Muscle layer of colon (tissue), 2 donors: ENCODE results near the gene S100A12.

Experiments used
- H3K27ac ChIP-seq: one replicate; pipeline ENCODE4 v1.7.0; 2013; ENCODE audit warnings: low read depth, mild to moderate bottlenecking, low read length, moderate library complexity
- H3K27me3 ChIP-seq, 2 donors: one replicate each; pipeline ENCODE4 v1.7.0; 2013; ENCODE audit warnings: low read length in 2 of 2, mild to moderate bottlenecking in 2 of 2; ENCODE audit not compliant: insufficient read depth in 2 of 2, control insufficient read depth in 1 of 2
- H3K36me3 ChIP-seq: one replicate; pipeline ENCODE4 v1.7.0; 2013; ENCODE audit warnings: mild to moderate bottlenecking, low read length; ENCODE audit not compliant: insufficient read depth
- H3K4me1 ChIP-seq: one replicate; pipeline ENCODE4 v1.7.0; 2013; ENCODE audit warnings: mild to moderate bottlenecking, low read length; ENCODE audit not compliant: insufficient read depth
- H3K4me3 ChIP-seq, 2 donors: one replicate each; pipeline ENCODE4 v1.7.0; 2013; ENCODE audit warnings: low read length in 2 of 2, low read depth in 1 of 2, mild to moderate bottlenecking in 1 of 2, moderate library complexity in 1 of 2
- H3K9ac ChIP-seq: one replicate; pipeline ENCODE4 v1.7.0; 2013; ENCODE audit warnings: low read length
- H3K9me3 ChIP-seq: one replicate; pipeline ENCODE4 v1.7.0; 2013; ENCODE audit warnings: mild to moderate bottlenecking, low read length
- donor health status: abdominal sarcoma.
- donor health status: Adenocarcinoma of cecum.

The S100A12 gene

DNA sequence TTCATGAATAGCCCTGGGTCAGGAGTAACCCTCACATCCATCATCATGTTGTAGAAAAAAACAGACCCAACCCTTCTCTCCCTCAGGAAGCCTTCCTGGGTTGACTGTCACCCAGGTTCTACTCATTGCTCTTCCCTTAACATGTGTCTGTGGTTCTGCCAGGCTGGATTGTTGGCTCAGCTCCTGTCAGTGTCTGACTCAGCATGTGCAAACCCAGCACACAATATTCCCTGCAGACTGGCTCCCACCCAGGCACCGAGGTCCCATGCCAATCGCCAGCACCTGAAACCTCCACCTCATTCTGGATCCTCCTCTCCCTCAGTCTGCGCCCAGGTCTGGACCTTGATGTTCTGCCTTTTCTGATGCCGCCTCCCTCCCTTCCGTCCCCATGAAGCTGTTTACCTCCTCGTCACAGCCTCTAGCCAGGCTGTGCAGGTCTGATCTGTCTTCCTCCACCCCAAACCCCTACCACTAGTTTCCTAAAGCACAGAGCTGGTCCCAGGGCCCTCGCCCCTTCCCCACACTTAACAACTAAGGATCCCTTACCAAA, 19.8 kb upstream of the S100A12 start:
- H3K9me3 ChIP-seq = no peaks in the 10 kb centered on the region
- no peak overlapping the region for H3K4me3 ChIP-seq
- H3K9ac ChIP-seq = no peak overlapping the region
- H3K36me3 ChIP-seq = no peaks in the 10 kb centered on the region
- no peaks in the 10 kb centered on the region for H3K4me1 ChIP-seq
- H3K27ac ChIP-seq = no peak overlapping the region
- H3K27me3 ChIP-seq = no peaks in the 10 kb centered on the region

DNA sequence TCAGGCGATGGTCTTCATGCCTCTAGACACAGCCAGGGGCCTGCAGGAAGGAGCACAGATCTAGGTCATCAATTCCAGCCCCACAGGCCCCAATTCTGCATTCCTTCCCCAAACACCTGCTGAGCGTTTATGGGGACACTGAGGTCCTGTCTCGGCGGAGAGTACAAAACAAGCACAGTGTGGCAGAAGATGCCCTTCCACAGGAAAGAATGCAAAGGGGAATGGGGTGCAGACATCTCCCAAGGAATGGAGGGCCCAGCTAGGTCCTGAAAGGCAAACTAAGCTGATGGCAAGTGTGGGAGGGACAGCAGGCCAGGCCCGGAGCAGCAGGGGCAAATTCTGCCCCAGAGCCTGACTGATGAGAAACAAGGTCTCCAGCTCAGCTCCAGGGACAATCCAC, 19.0 kb upstream of the S100A12 start:
- no peak overlapping the region for H3K27ac ChIP-seq
- H3K4me3 ChIP-seq = no peak overlapping the region
- H3K36me3 ChIP-seq = no peaks in the 10 kb centered on the region

DNA sequence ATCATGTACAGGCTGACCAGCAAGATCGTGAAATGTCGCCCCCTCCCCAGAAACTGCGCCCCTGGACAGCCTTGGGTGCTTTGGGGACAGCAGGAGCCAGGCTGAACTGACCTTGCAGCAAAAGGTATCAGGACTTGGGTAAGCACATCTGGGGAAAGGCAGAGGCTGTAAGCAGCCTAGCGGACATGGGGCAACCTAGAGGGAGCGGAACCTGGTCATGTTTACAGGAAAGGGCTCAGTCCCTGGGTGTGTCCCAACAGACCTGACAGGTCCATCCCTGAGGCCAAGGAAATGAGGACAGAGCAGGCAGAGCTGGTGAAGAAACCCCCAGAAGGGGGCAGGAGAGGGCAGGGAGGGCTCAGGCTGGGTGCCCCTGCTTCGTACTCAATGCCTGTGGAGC, 18.5 kb upstream of the S100A12 start:
- no peak overlapping the region for H3K4me3 ChIP-seq
- H3K9me3 ChIP-seq = no peaks in the 10 kb centered on the region
- H3K27ac ChIP-seq = no peak overlapping the region
- H3K36me3 ChIP-seq = no peaks in the 10 kb centered on the region
- H3K9ac ChIP-seq = no peak overlapping the region
- no peaks in the 10 kb centered on the region for H3K27me3 ChIP-seq
- no peaks in the 10 kb centered on the region for H3K4me1 ChIP-seq

More for the DNA sequence above, 19.0 kb upstream of the S100A12 start:
- Histone ChIP-seq H3K9ac (no peak overlapping the region), H3K4me1 (no peaks in the 10 kb centered on the region), H3K9me3 (no peaks in the 10 kb centered on the region), H3K27me3 (no peaks in the 10 kb centered on the region)

DNA sequence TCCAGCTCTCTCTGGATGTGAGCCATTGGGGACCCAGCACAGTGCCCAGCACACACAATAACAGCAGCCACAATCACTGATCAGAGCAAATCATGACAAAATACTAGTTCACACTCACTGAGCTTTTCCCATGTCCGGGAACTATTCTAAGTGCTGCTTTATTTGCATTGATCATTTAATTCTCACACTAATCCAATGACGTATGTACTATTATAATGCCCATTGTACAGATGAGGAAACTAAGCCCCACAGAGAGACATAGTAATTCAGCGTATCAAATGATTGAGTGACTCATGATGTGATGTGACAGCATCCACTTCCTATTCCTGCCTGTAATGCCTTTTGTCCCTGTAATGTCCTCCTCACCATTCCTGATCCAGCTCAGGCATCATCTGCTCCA, 17.4 kb upstream of the S100A12 start:
- no peaks in the 10 kb centered on the region for H3K9me3 ChIP-seq
- no peaks in the 10 kb centered on the region for H3K4me1 ChIP-seq
- H3K27me3 ChIP-seq = no peaks in the 10 kb centered on the region
- no peak overlapping the region for H3K9ac ChIP-seq
- H3K27ac ChIP-seq = no peak overlapping the region
- no peak overlapping the region for H3K4me3 ChIP-seq
- H3K36me3 ChIP-seq = no peaks in the 10 kb centered on the region

DNA sequence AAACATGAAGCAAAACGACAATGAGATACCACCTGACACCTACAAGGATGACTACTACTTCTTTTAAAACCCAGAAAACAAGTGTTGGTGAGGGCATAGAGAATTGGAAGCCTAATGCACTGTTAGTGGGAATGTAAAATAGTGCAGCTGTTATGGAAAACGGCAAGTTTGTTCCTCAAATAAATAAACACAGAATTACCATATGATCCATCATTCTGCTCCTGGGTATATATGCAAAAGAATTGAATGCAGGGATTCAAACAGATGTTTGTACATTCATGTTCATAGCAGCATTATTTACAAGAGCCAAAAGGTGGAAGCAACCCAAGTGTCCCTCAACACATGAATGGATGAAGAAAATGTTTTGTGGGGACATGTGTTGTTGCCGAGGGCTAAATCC, 16.8 kb upstream of the S100A12 start:
- H3K4me1 ChIP-seq = no peaks in the 10 kb centered on the region
- H3K9me3 ChIP-seq = no peaks in the 10 kb centered on the region
- H3K27ac ChIP-seq = no peak overlapping the region
- no peak overlapping the region for H3K9ac ChIP-seq
- no peak overlapping the region for H3K4me3 ChIP-seq
- no peaks in the 10 kb centered on the region for H3K36me3 ChIP-seq
- H3K27me3 ChIP-seq = no peaks in the 10 kb centered on the region

DNA sequence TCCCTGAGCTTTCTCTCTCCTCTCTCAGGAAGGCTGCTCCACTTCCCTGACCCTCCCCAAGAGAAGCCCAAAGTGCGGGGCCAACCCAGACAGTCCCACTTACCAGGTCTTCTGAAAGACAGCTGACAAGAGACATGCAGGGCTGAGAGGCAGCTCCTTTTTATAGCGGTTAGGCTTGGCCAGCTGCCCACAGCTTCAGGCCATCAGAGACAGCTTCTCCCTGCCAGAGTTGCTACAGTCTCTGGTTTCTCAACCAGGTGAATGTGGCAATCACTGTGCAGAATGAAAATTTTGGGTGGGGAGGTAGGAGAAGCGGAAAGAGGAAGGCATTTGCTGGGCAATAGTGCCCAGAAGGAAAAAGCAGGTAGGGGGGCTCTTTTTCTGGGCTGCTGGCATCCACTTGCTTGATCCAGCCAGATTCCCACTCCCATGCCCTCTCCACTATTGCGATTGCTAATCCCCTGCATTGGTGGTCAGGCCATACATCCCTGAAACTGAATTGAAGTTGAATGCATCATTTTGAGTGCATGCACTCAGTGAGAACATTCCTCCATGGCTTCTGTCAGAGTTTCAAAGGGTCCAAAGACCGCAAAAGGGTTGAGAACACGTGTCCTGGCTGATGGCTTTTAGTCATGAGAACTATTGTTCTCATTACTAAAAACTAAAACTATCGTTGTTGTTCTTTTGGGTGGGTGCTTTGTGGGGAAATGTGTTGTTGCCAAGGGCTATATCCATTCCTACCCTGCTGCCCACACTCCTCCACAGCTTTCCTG, 15.7 kb upstream of the S100A12 start, which contains the start of gene S100A8:
Gene S100A8, minus strand, starts transcription at position 136 of the 773 bp plus-strand sequence. CDS start 538 bp downstream, outside the sequence.
- no peaks in the 10 kb centered on the region for H3K27me3 ChIP-seq
- no peak within 1 kb of the TSS for H3K9ac ChIP-seq
- no peak within 1 kb of the TSS for H3K27ac ChIP-seq
- H3K36me3 ChIP-seq = no peaks in the 10 kb centered on the region
- no peaks in the 10 kb centered on the region for H3K9me3 ChIP-seq
- no peak within 1 kb of the TSS for H3K4me3 ChIP-seq
- no peaks in the 10 kb centered on the region for H3K4me1 ChIP-seq

DNA sequence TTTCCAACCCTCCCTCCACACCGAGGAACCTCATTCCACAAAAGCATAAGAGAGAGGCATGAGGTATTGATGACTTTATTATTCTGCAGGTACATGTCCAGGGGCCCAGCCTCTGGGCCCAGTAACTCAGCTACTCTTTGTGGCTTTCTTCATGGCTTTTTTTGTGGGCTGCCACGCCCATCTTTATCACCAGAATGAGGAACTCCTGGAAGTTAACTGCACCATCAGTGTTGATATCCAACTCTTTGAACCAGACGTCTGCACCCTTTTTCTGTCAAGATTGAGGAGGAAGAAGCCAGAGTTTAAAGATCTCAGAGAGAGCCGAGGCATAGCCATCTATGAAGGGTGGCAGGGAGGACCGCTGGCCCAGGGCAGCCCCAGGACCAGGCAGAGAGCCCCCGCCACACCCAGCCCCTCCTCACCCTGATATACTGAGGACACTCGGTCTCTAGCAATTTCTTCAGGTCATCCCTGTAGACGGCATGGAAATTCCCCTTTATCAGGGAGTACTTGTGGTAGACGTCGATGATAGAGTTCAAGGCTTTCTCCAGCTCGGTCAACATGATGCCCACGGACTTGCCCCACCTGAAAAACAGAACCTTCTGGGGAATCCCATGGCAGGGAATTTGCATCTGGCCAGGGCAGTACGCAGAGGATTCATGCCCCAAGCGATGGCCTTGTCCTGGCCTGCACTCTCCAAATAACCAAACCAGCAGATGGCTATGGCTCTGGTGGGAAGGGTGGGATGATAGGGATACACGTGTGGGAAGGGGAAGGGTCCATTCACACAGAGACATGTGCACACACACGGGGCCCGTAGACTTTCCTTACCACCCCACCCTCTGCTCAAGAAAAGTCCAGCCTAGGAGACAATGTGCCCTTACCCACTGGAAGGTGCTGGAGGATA, 14.8 kb upstream of the S100A12 start:
- no peak overlapping the region for H3K9ac ChIP-seq
- H3K36me3 ChIP-seq = no peaks in the 10 kb centered on the region
- H3K4me3 ChIP-seq = no peak overlapping the region
- H3K27me3 ChIP-seq = no peaks in the 10 kb centered on the region
- H3K4me1 ChIP-seq = no peaks in the 10 kb centered on the region
- no peaks in the 10 kb centered on the region for H3K9me3 ChIP-seq
- H3K27ac ChIP-seq = no peak overlapping the region

DNA sequence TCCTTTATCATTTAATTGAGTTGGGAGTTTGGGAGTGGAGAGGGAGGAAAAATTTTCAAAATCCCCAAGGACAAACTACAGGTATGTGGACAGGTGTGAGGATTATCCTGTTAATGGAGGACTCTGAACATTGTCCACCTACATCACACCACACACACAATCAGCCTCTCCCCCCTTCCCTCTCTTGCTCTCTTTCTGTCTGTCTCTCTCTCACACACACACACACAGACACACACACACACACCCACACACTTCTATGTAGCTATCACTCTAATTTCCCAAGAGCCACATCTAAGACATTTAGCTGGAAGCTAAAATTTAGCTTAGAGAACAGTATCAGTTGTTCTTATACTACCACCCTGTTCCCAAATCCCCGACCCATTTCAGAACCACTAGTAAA, 14.0 kb upstream of the S100A12 start:
- no peaks in the 10 kb centered on the region for H3K4me1 ChIP-seq
- no peaks in the 10 kb centered on the region for H3K9me3 ChIP-seq
- H3K27me3 ChIP-seq = no peaks in the 10 kb centered on the region
- H3K4me3 ChIP-seq = no peak overlapping the region
- no peaks in the 10 kb centered on the region for H3K36me3 ChIP-seq
- H3K9ac ChIP-seq = no peak overlapping the region
- H3K27ac ChIP-seq = no peak overlapping the region

DNA sequence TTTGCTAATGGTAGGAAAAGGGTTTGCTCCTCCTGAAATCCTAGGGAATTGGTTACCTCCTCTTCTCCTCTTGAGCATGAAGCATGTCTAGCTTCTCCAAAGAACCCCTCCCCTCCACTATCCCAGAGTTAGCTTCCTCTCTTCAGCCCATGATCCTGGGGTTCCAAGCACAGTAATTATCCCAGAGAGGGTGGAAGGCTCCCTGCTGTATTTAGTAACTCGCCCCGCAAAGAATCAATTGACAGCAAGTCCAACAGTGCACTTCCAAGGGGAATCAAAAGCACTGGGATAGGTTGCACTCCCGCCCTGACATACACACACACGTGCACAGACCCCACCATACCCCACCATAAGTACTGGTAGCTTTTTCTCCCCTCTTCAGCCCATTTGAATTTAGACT, 12.4 kb upstream of the S100A12 start:
- Histone ChIP-seq H3K9ac (no peak overlapping the region), H3K36me3 (no peaks in the 10 kb centered on the region), H3K27me3 (no peaks in the 10 kb centered on the region), H3K27ac (no peak overlapping the region), H3K9me3 (no peaks in the 10 kb centered on the region), H3K4me1 (no peaks in the 10 kb centered on the region), H3K4me3 (no peak overlapping the region)

DNA sequence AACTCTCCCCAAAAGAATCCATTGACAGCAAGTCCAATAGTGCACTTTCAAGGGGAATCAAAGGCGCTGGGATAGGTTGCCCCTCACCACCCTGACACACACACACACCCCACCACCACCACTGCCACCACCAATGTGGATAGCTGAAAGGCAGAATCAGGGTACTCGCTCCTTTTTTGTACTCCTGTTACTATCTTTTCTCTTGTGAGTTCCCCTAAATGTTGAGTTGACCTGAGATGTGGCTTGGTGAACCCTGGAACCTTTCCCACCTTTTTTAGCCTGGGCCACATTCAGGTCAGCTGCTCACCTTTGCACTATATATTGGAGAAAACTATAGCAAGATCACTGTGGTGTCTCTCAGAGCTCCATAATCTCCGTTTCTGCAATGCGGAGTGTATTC, 11.6 kb upstream of the S100A12 start:
- no peak overlapping the region for H3K9ac ChIP-seq

DNA sequence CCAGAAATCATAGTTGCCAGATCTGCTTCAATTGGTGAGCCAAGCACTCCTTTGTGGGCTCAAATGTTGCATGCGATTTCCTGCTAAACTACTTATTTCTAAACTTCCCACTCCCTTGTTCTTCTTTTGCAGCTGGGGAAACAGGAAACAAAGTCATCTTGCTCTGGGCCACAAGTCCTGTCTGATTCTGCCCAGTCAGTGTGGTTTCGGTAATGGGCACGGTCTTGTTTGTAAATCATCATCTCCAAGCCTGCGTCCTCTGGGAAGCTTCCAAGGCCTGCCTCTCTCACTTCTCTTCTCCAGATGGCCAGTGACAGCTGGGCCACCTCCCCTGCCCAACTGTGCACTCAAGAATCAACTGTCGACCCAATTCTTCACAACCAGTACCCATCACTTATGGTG, 11.1 kb upstream of the S100A12 start:
- H3K9me3 ChIP-seq = no peaks in the 10 kb centered on the region
- no peak overlapping the region for H3K9ac ChIP-seq
- no peak overlapping the region for H3K27ac ChIP-seq
- no peaks in the 10 kb centered on the region for H3K36me3 ChIP-seq
- H3K4me3 ChIP-seq = no peak overlapping the region
- H3K4me1 ChIP-seq = no peaks in the 10 kb centered on the region
- H3K27me3 ChIP-seq = no peaks in the 10 kb centered on the region

More for the DNA sequence above, 11.6 kb upstream of the S100A12 start:
- H3K4me1 ChIP-seq = no peaks in the 10 kb centered on the region
- no peaks in the 10 kb centered on the region for H3K36me3 ChIP-seq
- no peak overlapping the region for H3K27ac ChIP-seq
- H3K4me3 ChIP-seq = no peak overlapping the region
- no peaks in the 10 kb centered on the region for H3K9me3 ChIP-seq
- no peaks in the 10 kb centered on the region for H3K27me3 ChIP-seq
